Fibroblast of lung (primary cell): ENCODE results near the gene LPIN3.

ENCODE experiments used
- EZH2 ChIP-seq: IDR thresholded peaks from 2 replicates; pipeline ENCODE4 v1.5.1; 2012; ENCODE audit warnings: low read length, control low read depth, mild to moderate bottlenecking; ENCODE audit errors: missing control alignments
- TF ChIP-seq, protein P1 (sequence below), 2 donors: IDR thresholded peaks in 1 of 2; conservative IDR thresholded peaks in 1 of 2; 1 replicate in 1 of 2; 2 replicates in 1 of 2; pipeline ENCODE4 v1.5.1; 2011 to 2012; ENCODE audit warnings: low read length in 2 of 2, control low read depth in 1 of 2, inconsistent platforms in 1 of 2, low read depth in 1 of 2, mild to moderate bottlenecking in 1 of 2

DNA sequence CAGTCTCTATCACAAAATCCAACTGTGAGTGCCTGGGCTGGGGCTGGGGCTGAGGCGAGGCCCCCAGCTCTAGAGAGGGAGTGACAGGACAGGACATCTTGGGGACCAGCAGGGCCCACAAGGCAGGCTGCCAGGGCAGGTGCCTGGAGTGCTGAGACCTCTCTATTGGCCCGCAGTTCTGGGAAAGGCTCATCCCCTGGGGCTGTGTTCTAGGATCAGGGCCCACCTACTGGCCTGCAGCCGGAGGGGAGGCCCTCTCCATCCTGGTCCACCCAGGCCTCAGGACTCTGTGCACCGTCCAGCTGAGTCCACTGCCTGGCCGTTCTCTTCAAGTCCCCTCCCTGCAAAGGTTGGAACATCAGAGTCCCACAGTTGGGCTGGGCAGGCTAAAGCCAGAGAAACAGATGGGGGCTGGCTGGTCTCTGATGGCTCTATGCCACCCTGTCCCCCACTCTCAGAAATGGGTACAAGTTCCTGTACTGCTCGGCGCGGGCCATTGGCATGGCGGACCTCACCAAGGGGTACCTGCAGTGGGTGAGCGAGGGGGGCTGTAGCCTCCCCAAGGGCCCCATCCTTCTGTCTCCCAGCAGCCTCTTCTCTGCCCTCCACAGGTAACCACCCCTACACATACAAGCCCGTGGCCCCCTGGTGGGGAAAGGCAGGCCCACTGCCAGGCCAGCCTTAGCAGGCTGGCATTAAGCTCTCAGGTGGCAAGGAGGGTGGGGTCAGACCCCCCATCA lies 17.0 kb downstream of the LPIN3 start:
- no peak for TF ChIP-seq EZH2
- TF ChIP-seq, protein P1, sequence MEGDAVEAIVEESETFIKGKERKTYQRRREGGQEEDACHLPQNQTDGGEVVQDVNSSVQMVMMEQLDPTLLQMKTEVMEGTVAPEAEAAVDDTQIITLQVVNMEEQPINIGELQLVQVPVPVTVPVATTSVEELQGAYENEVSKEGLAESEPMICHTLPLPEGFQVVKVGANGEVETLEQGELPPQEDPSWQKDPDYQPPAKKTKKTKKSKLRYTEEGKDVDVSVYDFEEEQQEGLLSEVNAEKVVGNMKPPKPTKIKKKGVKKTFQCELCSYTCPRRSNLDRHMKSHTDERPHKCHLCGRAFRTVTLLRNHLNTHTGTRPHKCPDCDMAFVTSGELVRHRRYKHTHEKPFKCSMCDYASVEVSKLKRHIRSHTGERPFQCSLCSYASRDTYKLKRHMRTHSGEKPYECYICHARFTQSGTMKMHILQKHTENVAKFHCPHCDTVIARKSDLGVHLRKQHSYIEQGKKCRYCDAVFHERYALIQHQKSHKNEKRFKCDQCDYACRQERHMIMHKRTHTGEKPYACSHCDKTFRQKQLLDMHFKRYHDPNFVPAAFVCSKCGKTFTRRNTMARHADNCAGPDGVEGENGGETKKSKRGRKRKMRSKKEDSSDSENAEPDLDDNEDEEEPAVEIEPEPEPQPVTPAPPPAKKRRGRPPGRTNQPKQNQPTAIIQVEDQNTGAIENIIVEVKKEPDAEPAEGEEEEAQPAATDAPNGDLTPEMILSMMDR (conservative IDR thresholded peaks at IDR 0.05 in 1 of 2, IDR thresholded peaks at IDR 0.05 in 1 of 2; ENCODE audit: low read depth in 1 of 2, low read length in 2 of 2): no peak
